HepG2 (cell line): ENCODE measurements around the gene CCDC142. TPM values are rescaled to one million over a fixed set of nuclear protein-coding genes. Genes with fewer than 3 reads are reported as not detected.
A peak's percentile ranks its signal among the peaks of the same experiment; 100 is the strongest.

Experiments
- ARID5B ChIP-seq: IDR thresholded peaks from 2 replicates; pipeline ENCODE4 v1.4.0; 2020; ENCODE audit warnings: mild to moderate bottlenecking, missing genetic modification reagents
- FOXO4 ChIP-seq: sonication (generic); formaldehyde crosslinking; conservative IDR thresholded peaks from 2 replicates; pipeline ENCODE4 v1.8.1; 2023; ENCODE audit warnings: missing genetic modification reagents
- JUNB ChIP-seq: sonication (generic); formaldehyde crosslinking; IDR thresholded peaks from 2 replicates; pipeline ENCODE4 v1.8.0; 2022; ENCODE audit warnings: missing genetic modification reagents, mild to moderate bottlenecking, borderline replicate concordance
- KDM1A ChIP-seq: IDR thresholded peaks from 2 replicates; pipeline ENCODE4 v1.6.1; 2016; ENCODE audit warnings: missing compliant biosample characterization
- KDM6A ChIP-seq: IDR thresholded peaks from 2 replicates; pipeline ENCODE4 v1.6.1; 2016; ENCODE audit warnings: low read depth
- KMT2B ChIP-seq: IDR thresholded peaks from 2 replicates; pipeline ENCODE4 v1.6.1; 2016; ENCODE audit warnings: missing genetic modification reagents, missing compliant biosample characterization
- MAX ChIP-seq: IDR thresholded peaks from 2 replicates; pipeline ENCODE4 v1.6.1; 2012; ENCODE audit warnings: inconsistent platforms
- NR3C1 ChIP-seq: sonication (generic); formaldehyde crosslinking; IDR thresholded peaks from 2 replicates; pipeline ENCODE4 v1.4.0; 2020; ENCODE audit warnings: missing genetic modification reagents
- POLR2A ChIP-seq, 2 experiments: IDR thresholded peaks; 2 replicates each; pipeline ENCODE4 v1.6.1; 2011; ENCODE audit warnings: low read depth in 2 of 2, low read length in 2 of 2, mild to moderate bottlenecking in 1 of 2, moderate library complexity in 1 of 2; ENCODE audit not compliant: insufficient read depth in 1 of 2
- SMAD3 ChIP-seq: sonication (generic); formaldehyde crosslinking; IDR thresholded peaks from 2 replicates; pipeline ENCODE4 v1.4.0; 2020; ENCODE audit warnings: missing genetic modification reagents
- SOX6 ChIP-seq, 2 experiments: fragments of 450-650 bp in 1 of 2; sonication (generic) in 1 of 2; formaldehyde crosslinking in 1 of 2; IDR thresholded peaks; 2 replicates each; pipeline versions ENCODE4 v1.4.0 to v1.6.1; 2017 to 2020; ENCODE audit warnings: antibody characterized with exemption in 1 of 2, mild to moderate bottlenecking in 1 of 2, missing genetic modification reagents in 1 of 2
- SRF ChIP-seq: IDR thresholded peaks from 2 replicates; pipeline ENCODE4 v1.6.1; 2011; ENCODE audit warnings: mild to moderate bottlenecking, low read depth, low read length, moderate library complexity
- TOE1 ChIP-seq: sonication (generic); formaldehyde crosslinking; IDR thresholded peaks from 2 replicates; pipeline ENCODE4 v1.4.0; 2020; ENCODE audit warnings: mild to moderate bottlenecking, missing genetic modification reagents
- ZNF296 ChIP-seq: sonication (generic); formaldehyde crosslinking; conservative IDR thresholded peaks from 2 replicates; pipeline ENCODE4 v1.5.0; 2020; ENCODE audit warnings: mild to moderate bottlenecking, missing genetic modification reagents
- ZNF546 ChIP-seq: sonication (generic); formaldehyde crosslinking; conservative IDR thresholded peaks from 2 replicates; pipeline ENCODE4 v1.8.1; 2023; ENCODE audit warnings: mild to moderate bottlenecking, missing genetic modification reagents
- ZNF605 ChIP-seq: sonication (generic); formaldehyde crosslinking; IDR thresholded peaks from 2 replicates; pipeline ENCODE4 v1.8.0; 2022; ENCODE audit warnings: mild to moderate bottlenecking, missing genetic modification reagents
- polyA plus RNA-seq, 8 experiments: library from polyadenylated mRNA; depleted of rRNA in 3 of 8; stranded (reverse) in 7 of 8; unstranded in 1 of 8; fragments of >200 nt; fragmentation: Illumina TruSeq in 4 of 8; extraction: Trizol in 4 of 8; gene quantifications; 2 replicates each; pipeline versions ENCODE4 v1.2.1 to v1.2.3, GENCODE V29; 2011 to 2016; ENCODE audit warnings: low read depth in 4 of 8, missing spikeins in 1 of 8, mixed read lengths in 1 of 8; ENCODE audit not compliant: insufficient read depth in 1 of 8
- total RNA-seq, 5 experiments: library from RNA; depleted of rRNA; stranded (reverse); fragments of >200 nt; fragmentation: Illumina TruSeq; extraction: Trizol; gene quantifications; 2 replicates each; pipeline ENCODE4 v1.2.3, GENCODE V29; 2016; ENCODE audit warnings: low read depth in 1 of 5
- TF ChIP-seq, protein P1 (sequence below): sonication (generic); formaldehyde crosslinking; IDR thresholded peaks from 2 replicates; pipeline ENCODE4 v1.5.0; 2020; ENCODE audit warnings: mild to moderate bottlenecking, missing genetic modification reagents, moderate library complexity
- TF ChIP-seq, protein P2 (sequence below): IDR thresholded peaks from 2 replicates; pipeline ENCODE4 v1.6.1; 2016; ENCODE audit warnings: low read depth, control low read depth
- TF ChIP-seq, protein P3 (sequence below): IDR thresholded peaks from 2 replicates; pipeline ENCODE4 v1.6.1; 2016; ENCODE audit warnings: missing compliant biosample characterization, missing genetic modification reagents, borderline replicate concordance

Gene CCDC142
- total and polyA plus RNA-seq, 2 of the 13 experiments (the other 11 are each of a cell fraction or from before 2014, with no cell fraction given), result 14.7 to 30.4 TPM

DNA sequence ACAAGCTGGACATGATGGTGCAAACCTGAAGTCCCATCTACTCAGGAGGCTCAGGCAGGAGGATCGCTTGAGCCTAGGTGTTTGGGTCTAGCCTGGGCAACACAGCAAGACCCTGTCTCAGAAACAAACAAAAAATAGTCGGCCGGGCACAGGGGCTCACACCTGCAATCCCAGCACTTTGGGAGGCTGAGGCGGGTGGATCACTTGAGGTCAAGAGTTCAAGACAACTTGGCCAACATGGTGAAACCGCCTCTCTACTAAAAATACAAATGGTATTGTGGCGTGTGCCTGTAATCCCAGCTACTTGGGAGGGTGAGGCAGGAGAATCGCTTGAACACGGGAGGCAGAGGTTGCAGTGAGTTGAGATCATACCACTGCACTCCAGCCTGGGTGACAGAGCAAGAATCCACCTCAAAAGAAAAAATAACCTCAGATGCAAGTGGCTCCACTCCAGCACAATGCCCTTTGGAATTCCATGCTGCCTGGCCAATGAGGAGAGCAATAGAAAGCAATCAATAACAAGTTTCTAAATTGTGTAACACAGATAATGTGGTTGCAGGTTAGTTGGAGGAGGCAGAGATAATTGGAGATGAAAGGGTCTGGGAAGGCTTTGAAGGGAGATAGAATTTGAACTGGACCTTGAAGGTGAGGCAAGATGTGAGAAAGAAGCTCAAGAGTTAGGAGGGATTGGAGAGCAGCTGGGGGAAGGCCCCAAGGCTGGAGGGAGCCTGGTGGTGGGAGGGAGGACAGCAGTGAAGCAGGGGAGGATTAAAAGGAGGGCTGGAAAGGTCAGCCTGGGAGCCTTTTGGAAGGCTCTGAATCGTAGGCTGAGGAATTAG lies 6.1 kb upstream of the CCDC142 start (continued):
- no peak for TF ChIP-seq ZNF296
- peak; percentile 72; the same call in 1 of the 2 replicates for TF ChIP-seq JUNB (CRISPR knock-in tag)
- peak; percentile 50; the same call in 1 of the 2 replicates for TF ChIP-seq KMT2B (CRISPR knock-in tag)
- no peak for TF ChIP-seq NR3C1 (CRISPR knock-in tag)
- TF ChIP-seq, protein P1, sequence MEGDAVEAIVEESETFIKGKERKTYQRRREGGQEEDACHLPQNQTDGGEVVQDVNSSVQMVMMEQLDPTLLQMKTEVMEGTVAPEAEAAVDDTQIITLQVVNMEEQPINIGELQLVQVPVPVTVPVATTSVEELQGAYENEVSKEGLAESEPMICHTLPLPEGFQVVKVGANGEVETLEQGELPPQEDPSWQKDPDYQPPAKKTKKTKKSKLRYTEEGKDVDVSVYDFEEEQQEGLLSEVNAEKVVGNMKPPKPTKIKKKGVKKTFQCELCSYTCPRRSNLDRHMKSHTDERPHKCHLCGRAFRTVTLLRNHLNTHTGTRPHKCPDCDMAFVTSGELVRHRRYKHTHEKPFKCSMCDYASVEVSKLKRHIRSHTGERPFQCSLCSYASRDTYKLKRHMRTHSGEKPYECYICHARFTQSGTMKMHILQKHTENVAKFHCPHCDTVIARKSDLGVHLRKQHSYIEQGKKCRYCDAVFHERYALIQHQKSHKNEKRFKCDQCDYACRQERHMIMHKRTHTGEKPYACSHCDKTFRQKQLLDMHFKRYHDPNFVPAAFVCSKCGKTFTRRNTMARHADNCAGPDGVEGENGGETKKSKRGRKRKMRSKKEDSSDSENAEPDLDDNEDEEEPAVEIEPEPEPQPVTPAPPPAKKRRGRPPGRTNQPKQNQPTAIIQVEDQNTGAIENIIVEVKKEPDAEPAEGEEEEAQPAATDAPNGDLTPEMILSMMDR (CRISPR knock-in tag), result 0 out of 2 replicates have a peak, but pooled peaks have one; percentile 3
- TF ChIP-seq, protein P2, sequence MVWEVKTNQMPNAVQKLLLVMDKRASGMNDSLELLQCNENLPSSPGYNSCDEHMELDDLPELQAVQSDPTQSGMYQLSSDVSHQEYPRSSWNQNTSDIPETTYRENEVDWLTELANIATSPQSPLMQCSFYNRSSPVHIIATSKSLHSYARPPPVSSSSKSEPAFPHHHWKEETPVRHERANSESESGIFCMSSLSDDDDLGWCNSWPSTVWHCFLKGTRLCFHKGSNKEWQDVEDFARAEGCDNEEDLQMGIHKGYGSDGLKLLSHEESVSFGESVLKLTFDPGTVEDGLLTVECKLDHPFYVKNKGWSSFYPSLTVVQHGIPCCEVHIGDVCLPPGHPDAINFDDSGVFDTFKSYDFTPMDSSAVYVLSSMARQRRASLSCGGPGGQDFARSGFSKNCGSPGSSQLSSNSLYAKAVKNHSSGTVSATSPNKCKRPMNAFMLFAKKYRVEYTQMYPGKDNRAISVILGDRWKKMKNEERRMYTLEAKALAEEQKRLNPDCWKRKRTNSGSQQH (CRISPR knock-in tag), result no peak
- peak; percentile 86 for TF ChIP-seq KDM6A (CRISPR knock-in tag)
- peak; percentile 91 for TF ChIP-seq ARID5B (CRISPR knock-in tag)
- peak; percentile 35; the same call in 1 of the 2 replicates for TF ChIP-seq ZNF605 (CRISPR knock-in tag)
- TF ChIP-seq POLR2A (IDR thresholded peaks at IDR 0.05; ENCODE audit: insufficient read depth in 1 of 2, low read depth in 2 of 2, low read length in 2 of 2), result peak; percentile 28 to 65; a peak in 1 of 4 replicates
- no peak for TF ChIP-seq ZNF546 (CRISPR knock-in tag)
- 0 out of 2 replicates have a peak, but pooled peaks have one; percentile 50 for TF ChIP-seq KDM1A (CRISPR knock-in tag)
- TF ChIP-seq SRF, result 0 out of 2 replicates have a peak, but pooled peaks have one; percentile 12
- no peak for TF ChIP-seq SOX6 (IDR thresholded peaks at IDR 0.05)
- TF ChIP-seq SOX6 (CRISPR knock-in tag; IDR thresholded peaks at IDR 0.05), result peak; percentile 96
- peak; percentile 72; the same call in 1 of the 2 replicates for TF ChIP-seq SMAD3
- TF ChIP-seq TOE1 (CRISPR knock-in tag), result peak; percentile 36
- TF ChIP-seq MAX, result peak; percentile 80
- TF ChIP-seq, protein P3, sequence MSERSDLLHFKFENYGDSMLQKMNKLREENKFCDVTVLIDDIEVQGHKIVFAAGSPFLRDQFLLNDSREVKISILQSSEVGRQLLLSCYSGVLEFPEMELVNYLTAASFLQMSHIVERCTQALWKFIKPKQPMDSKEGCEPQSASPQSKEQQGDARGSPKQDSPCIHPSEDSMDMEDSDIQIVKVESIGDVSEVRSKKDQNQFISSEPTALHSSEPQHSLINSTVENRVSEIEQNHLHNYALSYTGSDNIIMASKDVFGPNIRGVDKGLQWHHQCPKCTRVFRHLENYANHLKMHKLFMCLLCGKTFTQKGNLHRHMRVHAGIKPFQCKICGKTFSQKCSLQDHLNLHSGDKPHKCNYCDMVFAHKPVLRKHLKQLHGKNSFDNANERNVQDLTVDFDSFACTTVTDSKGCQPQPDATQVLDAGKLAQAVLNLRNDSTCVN (CRISPR knock-in tag), result no peak
- no peak for TF ChIP-seq FOXO4 (CRISPR knock-in tag)
